HG03159 (cell line): ENCODE results near the gene FPGS.
A peak's percentile ranks its signal among the peaks of the same experiment; 100 is the strongest.

ENCODE experiments used
- ATAC-seq: cut with Tn5 transposase; IDR thresholded peaks from one replicate; pipeline ENCODE4 v1.9.1; 2021; ENCODE audit warnings: mild to moderate bottlenecking, moderate library complexity; ENCODE audit not compliant: unreplicated experiment

FPGS gene

GRCh38 chr9:127785933-127786772, 16.5 kb upstream of the FPGS start, which contains the start of gene CDK9:
Gene CDK9, plus strand, starts transcription at chr9:127786034. Its CDS starts 115 bp downstream, at chr9:127786149.
- peak; percentile 55 for ATAC-seq

- no peak for ATAC-seq
Measured at GRCh38 chr9:127786773-127787104, 15.9 kb upstream of the FPGS start.

GRCh38 chr9:127788337-127789011, 14.2 kb upstream of the FPGS start:
- no peak for ATAC-seq

- ATAC-seq = no peak
Measured at GRCh38 chr9:127789179-127789578, 13.5 kb upstream of the FPGS start.

- no peak for ATAC-seq
Measured at GRCh38 chr9:127790094-127790855, 12.4 kb upstream of the FPGS start.

- ATAC-seq = no peak
Measured at GRCh38 chr9:127791085-127791484, 11.6 kb upstream of the FPGS start.

- ATAC-seq = no peak
Measured at GRCh38 chr9:127792417-127793031, 10.2 kb upstream of the FPGS start.

- no peak for ATAC-seq
Measured at GRCh38 chr9:127793093-127793708, 9.5 kb upstream of the FPGS start.

GRCh38 chr9:127794001-127794791, 8.5 kb upstream of the FPGS start:
- no peak for ATAC-seq

GRCh38 chr9:127796225-127796813, 6.4 kb upstream of the FPGS start:
- no peak for ATAC-seq

GRCh38 chr9:127796852-127797370, 5.8 kb upstream of the FPGS start:
- no peak for ATAC-seq

GRCh38 chr9:127801955-127802575, 617 bp upstream of the FPGS start:
- ATAC-seq = peak; percentile 2

- no peak for ATAC-seq
Measured at GRCh38 chr9:127803507-127804352, 1.0 kb downstream of the FPGS start.

- ATAC-seq = no peak
Measured at GRCh38 chr9:127805620-127806019, 2.9 kb downstream of the FPGS start.

- no peak for ATAC-seq
Measured at GRCh38 chr9:127806871-127807270, 4.2 kb downstream of the FPGS start.

GRCh38 chr9:127808347-127809001, 5.8 kb downstream of the FPGS start:
- no peak for ATAC-seq

GRCh38 chr9:127809002-127809539, 6.4 kb downstream of the FPGS start:
- no peak for ATAC-seq
